Measurements from ENCODE around the gene PRKN.

PRKN gene

DNA sequence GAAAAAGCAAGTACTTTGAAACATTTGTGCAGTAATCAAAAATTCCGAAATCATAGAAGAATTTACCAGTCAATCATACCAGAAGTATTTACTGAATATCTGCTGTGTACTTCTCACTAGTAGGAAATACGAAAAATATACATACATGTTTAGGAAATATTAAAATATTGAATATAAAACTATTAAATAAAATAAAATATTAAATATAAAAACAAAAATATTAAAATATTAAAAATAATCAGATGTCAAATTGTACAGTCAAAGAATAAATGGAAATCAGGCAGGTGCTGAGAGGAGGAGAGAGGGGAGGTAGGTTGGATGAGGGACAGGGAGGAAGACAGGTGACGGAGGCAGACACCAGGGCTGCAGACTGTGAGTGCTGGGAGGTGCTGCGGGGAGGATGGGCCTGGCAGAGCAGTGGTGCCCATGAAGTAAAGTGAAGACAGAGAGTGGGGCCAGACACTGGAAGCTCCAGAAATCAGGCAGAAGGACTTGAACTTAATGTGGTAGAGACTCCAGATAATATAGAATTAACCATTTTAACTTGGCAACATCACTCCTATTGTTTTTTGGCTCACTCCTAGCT, 55.9 kb downstream of the PRKN start:
- DNase-seq = no peak

DNA sequence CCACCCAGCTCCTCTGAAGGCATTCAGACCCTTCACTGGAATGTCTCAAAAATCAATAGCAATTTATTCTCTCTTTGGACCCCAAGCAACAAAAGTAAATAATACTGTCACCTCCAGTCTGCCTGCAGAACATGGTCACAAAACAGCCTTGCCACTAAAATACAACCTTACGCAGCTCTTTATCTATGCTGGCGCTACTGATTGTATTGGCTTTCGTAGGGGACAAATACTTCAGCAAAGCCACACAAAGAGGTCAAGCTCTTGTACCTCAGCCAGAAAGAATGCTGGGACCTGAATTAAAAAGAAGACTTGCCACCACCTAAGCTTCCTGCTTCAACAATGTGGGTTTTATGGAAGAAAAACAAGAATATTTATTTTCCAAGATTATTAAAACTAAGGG, 57.2 kb downstream of the PRKN start:
- DNase-seq = no peak

DNA sequence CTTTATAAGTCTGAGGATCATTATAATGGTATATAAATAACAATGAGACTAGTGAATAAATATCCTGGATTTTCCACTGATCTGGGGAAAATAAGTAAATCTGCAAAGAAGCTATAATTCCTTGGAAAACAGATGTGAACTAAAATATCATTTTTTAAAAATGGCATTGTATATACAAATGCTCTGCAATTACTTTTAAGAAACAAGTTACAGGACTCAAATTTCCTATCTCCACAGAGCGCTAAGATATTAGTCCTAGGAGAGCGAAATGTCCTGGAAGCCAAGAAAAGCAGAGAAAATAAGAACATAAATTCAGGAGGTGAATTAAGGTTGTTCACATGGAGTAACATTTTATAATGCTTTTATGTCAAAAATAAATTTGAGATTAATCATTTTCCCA, 61.3 kb downstream of the PRKN start:
- DNase-seq = no peak

DNA sequence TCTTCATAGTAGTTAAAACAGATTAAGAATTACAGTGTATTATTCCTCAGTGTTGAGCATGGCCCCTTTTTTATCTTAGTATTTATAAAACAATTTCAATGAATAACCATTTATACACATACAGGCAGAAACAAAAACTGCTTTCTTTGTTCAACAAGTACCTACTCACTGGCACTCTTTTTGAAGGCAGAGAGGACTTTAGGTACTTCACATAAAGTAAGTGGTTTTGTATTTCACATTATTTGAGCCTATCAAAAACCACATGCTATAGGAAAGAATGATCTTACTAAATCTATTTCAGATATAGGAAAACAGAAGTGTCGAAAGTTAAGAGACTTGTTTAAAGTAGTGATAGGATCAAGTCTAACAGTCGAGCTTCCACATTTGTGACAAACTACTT, 73.8 kb downstream of the PRKN start:
- DNase-seq = no peak

DNA sequence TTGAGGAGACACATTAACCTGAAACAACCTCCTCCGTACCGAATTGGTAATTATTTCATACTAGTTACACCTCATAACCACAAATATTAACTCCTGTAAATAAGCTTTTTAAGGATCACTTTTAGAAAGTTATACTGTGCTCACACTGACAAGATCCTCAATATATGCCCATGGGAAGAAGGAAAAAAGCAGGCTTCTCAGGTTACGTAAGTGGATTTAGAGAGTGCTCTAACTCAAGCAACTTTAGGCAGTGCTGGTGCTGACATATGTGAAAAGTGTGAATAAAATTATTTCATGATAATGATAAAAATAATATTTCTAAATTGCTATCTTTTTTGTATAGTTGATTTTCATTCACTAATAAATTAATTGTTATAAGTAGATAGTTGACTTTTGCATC, 76.1 kb downstream of the PRKN start:
- DNase-seq = no peak

DNA sequence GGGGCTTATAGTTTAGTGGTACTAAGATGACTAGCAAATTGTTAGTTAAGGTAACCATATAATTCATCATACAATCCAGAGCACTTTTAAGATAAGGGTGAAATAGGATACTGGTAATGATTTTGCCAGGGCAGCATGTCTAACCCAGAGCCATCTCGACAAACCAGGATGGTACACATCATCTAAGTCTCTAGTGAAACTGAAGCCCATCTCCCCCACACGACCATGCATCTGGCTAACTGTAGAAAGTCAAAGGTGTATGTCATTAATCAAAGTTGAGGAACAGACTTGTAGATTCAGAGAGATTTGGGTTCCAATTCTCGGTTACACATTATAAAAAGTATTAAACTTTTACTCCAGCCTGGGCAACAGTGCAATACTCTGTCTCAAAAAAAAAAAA, 78.3 kb downstream of the PRKN start:
- no peak for DNase-seq

DNA sequence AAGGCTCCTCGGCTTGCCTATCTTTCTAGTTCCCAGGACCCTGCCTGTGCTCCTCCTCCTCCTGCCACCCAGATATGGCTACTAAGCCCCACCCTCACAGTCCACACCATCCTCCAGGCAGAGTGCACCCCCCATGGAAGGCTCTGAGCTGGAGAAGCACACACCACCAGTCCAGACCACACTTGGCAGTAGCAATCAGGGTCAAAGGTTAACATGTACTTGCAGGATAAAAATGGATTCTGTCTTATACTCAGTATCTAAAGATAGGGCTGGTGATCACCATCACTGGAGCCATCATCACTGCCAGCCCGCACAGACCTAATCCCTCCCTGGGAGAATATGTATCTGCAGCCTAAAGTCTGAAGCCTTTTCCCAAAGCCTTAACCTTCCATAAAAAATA, 83.4 kb downstream of the PRKN start:
- DNase-seq = no peak

DNA sequence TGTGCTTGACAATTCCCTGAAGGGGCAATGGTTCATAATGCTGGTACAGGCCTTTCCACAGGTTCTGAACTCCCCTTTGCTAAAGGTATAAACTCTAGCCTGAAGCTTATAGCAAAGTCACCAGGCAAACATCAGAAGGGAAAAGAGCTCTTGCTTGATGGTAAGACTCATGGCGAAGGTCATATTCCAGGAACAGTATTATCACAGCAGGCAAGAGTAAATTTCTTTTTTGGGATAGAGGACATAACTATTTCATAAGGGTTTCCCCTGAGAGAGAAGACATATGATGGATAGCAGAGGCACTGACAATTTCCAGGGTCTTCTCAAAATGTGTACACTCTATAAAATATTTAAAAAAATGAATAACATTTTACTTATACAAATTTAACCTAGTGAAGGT, 86.8 kb downstream of the PRKN start:
- no peak for DNase-seq

DNA sequence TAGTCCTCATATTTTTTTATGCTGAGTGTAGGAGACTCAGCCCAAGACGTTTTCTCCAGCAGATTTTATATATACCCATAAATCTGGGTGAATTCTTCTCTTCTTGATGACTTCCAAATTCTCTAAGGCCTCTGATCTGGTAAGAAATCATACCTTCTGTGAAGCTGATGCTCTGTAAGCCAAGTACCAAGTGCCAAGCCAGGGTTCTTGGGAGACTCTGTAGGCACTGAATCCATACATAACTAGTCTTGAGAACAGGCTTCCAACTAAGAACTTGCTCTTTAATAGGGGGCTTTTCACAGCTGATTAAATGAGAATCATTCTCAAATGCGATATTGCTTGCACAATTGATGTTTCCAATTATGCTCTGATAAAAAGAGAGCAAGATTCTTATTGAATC, 87.6 kb downstream of the PRKN start:
- DNase-seq = no peak

DNA sequence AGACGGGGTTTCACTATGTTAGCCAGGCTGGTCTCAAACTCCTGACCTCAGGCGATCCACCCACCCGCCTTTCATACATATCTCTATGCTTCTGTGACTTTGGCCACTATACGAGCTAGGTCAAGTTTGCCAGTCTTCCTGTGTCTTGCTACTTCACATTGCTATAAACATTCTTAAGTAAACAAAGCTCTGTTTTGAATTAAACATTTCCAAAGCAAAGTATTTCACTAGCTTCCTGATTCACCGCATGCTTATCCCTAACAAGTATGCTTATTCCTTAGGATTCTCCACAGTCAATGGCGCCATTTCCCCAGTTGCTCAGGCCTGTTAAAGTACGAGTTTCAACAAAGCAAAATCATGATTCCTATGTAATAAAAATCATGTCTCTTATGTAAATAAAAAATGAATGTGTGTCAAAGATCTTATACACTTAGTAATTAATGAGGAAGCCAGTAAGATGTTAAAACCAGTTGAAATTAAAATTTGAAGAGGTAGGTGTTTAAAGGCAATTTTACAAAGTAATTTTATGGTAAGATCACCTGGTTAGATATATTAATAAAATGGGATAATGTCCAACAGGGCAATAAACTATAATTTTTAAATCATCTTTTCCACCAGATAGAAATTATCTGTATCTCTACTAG, 88.5 kb downstream of the PRKN start:
- DNase-seq = no peak

DNA sequence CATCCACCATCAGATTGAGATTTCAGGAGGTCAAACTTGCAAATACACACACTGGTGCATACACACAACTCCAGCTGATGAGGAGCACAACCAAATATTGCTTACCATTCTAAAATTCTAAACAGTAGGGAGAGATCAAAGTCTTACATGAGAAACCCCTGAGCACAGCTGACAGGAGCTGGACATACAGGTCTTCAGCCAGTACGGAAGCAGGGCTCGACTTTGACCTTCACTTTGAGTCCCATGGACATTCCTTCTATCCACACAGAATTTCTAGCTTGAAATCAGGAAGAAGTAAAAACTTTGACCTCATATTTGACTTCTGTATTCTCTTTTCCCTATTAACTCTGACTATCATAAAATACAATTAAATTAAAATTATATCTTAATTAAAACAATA, 90.2 kb downstream of the PRKN start:
- no peak for DNase-seq

DNA sequence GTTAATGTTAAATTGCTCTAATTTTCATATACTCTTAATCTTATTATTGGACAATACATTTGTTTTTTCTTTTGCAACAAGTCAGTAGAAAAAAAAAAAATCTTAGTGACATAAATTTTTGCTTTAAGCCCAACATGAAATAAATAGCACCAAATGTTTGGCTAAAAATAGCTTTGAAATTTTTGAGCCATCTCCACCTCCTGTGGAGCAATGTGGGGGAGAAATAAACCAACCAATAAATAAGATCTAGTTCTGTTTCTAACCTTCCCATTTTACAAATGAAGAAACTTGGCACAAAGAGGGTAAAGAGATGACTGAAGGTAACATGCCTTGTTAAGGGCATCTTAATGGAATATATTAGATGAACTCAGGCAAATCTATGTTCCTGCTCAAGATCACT, 91.4 kb downstream of the PRKN start:
- DNase-seq = no peak

DNA sequence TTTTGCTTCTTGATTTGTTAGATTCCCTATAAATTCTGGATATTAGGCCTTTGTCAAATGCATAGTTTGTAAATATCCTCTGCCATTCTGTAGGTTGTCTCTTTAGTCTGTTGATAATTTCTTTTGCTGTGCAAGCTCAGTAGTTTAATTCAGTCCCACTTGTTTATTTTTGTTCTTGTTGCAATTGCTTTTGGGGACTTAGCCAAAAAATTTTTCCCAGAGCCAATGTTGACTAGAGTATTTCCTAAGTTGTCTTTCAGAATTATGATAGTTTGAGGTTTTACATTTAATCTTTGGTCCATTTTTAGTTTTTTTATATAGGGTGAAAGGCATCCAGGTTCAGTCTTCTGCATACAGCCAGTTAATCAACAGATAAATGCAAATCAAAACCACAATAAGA, 96.0 kb downstream of the PRKN start:
- DNase-seq = no peak

DNA sequence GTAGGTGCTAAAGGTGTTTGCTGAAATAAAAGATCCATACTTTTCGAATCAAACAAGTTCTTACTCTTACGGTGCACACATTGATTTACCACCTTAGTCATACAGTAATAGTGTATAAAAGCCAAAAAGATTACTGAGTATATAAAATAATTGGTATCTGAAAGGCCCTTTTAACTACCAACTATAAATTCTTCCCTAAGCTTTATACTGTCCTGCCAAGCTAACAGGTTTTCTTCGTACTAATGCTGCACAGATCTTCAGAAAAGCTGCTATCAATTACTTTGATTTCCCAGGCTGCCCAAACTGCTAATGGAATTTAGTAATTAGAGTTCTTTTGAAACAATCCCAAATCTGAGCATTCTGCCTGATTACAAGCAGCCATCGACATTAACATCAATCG, 97.5 kb downstream of the PRKN start:
- no peak for DNase-seq

DNA sequence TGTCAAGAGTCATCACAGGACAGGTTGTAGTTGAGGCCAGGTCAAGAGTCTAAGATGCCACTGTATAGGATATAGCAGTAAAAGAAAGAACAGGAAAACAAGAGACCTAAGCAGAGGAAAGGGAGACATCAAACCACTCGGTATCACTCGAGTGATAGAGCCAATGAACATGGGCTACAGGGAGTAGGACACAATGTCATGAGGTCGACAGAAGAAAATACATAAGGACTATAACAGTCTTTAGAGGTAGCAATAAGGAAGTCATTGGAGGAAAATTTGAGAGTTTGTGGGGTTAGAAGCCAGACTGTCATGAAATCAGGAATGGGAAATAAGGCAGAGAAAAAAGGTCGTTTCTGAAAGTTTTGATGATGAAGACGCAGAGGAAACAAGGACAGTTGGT, 99.7 kb downstream of the PRKN start:
- no peak for DNase-seq

DNA sequence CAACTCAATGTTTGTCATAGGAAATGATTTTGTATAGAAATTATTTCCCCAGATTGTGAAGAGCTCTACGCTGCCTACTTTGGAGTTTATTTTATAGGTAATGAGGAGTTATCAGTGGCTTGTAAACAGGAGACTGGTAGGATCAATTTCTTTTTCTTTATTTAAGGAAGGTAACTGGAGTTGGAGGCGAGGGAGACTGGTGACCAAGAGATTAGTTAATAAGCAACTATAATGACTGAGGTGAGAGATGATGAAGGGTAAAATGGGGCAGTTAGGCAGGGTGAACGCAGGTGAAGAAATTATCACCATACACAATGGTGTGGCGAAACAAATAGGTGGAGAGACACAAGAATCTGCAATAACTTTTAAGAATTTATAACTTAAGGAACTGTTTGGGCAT, 100.2 kb downstream of the PRKN start:
- DNase-seq = no peak

DNA sequence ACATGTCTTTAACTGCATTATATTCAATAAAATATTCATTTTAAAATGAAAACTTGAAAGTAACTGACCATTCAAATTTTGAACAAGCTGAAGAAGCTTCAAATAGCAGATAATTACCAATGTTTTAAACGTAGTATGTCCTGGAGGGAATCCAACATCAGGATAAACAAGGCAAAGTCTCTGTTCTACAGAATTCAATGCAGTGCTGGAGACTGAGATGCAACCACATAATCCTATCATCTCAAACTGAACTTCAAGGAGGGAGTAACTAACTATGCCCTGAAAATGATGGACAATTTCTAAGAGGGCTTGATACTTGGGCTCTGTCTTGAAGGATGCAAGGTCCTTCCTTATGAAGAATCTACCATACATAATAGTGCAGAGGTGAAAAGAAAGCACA, 100.7 kb downstream of the PRKN start:
- no peak for DNase-seq

DNA sequence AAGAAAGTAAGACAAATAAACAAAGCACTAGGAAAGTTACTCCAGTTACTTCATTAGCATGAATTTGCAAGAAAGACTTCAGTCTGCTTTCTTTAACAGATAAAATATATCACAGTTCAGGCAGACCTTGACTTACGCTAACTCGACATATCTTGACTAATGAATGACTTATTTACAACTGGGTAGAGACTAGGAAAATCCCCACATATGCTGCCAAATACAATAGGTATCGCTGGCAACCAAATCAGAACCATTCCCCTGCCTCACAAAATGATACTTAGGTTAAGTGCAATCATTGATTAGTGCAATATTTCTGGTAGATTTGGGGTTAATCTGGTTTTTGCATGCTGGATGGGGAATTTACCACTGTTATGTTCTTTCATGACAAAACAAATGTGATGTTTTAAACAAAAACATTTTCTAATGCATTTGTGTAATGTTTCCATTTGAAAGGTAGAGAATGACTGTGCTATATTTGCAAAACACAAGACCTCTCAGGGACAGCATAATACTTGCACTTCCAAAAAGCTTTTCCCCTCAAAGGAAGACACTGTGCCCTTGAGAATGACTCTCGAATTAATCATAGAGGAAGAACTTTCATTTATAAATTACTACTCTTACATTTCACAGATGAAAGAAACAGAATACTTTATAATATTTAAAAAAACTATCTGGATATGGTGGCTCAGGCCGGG, 101.6 kb downstream of the PRKN start:
- no peak for DNase-seq

DNA sequence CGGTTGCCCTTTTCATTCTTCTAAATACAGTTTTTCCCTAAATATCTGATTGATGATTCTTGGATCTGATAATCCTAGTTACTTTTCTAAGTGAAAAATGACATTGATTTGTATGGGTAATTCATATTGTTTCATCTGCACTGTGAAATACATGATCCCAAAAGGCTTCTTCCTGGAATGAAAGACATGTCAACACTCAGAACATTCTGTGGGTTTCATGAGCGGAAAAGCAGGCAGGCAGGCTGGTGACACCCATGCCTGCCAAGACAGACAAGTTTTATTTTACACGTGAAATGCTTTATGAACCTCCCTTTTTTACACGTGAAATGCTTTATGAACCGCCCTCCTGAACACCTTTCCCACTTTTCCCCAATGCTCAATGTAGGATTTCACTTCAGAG, 105.0 kb downstream of the PRKN start:
- DNase-seq = no peak

DNA sequence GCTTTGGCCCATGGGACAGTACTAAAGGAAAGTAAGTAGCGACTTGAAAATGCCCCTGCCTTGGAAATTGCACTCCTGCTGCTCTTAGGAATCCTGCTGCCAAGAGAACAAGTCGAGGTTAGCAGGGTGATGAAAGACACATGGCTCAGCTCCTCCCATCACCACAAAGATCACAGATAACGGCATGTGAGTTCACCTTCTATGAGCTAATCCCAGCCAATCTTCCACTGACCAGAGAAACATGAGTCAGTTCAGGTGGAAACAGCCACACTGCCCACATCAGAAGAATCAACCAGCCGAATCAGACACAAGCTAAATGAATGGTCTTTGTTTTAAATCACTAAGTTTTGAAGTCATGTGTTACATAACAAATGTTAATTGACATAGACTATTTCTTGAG, 106.3 kb downstream of the PRKN start:
- DNase-seq = no peak

DNA sequence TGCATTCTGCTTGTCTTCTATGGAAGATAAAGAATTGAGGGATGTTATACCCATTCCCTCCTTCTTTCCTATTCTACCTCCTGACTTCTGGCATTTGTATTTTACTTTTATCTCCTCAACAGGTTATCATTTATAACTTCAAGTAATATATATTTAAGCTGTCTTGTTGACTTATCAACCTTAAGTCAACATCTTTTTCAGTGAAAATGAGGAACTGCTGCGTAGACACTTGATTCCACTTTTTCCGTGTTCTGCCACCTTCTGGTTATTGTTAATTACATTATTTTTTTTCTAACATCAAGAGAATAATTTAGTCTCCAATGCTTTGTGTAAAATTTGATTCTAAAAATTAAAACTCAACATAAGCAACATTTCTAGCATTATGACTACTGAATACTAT, 107.5 kb downstream of the PRKN start:
- no peak for DNase-seq

DNA sequence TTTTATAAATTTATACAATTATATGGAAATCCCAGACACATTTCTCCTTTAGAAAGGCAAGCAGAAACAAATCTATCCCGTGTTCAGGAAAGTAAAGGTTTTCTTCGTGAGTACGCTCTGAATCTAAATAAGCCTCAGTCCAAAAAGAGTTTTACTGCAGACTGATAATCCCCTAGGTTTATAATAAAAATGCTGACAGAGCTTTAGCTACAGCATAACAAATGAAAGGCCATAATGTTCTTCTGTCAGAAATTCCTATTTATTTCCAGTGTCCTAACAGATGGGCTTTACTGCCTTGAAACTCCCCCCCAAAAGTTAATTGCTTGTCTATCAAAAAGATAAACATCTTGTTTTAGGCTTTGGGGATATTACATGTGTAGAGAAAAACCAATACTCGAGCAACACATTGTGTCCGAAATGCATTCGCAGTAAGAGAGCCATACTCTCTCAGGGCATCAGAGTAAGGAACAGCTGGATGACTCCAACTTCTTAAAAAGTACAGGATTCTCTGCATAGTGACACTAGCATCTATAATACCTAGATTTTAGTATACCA, 109.0 kb downstream of the PRKN start:
- DNase-seq = no peak

DNA sequence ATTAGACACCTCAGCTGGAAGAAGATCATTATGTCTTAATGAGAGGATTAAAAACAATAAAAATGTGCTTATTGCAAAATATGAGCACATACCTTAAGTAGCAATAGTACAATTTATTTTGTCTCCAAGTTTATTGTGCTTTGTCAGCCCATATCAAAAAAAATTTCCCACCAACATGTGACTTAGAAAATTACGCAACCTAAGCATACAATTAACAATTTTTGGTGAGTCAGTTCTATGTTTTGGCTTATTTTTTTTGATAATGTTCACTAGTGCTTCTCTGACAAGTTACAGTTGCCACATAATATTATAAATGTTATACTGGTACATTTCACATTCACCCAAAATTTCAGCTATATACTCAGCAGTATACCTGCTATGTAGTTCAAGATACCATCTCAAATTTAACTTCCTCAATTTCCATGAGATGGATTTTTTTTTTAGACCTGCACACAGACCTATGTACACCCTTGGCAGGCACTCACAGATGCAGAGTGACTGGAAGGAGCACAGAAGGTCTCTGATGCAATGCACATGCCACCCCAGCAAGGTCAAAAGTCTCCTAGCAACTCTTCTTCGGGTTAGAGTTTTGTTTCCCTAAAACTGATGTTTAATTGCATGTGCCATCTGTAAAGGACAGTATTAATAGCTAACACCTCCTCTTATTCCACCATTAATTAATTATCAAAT, 112.4 kb downstream of the PRKN start:
- no peak for DNase-seq

DNA sequence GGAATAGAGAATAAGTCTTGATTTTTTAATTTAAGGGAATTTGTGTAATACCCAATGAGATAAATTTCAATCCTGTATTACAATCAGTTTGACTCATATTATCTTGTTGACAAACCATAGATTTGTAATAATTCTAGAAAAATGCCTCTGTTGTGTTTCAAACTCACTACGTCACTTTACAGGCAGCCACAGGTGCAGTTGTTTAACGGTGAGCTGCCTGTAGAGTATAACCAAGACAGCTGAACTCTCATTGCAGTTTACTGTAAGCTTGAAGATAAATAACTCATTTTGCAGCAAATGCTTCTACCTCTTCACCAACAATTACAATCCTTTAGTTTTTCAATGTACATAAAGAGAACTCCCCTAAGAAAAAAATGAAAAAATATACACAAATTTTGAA, 114.3 kb downstream of the PRKN start:
- no peak for DNase-seq
